ENCODE measurements around the gene CDON. TPM values are rescaled to one million over a fixed set of nuclear protein-coding genes. Genes with fewer than 3 reads are reported as not detected.

The CDON gene
- total and polyA plus RNA-seq, 2 of the 13 experiments (the other 11 are each of a cell fraction or from before 2014, with no cell fraction given): 9.6 to 12.8 TPM

DNA sequence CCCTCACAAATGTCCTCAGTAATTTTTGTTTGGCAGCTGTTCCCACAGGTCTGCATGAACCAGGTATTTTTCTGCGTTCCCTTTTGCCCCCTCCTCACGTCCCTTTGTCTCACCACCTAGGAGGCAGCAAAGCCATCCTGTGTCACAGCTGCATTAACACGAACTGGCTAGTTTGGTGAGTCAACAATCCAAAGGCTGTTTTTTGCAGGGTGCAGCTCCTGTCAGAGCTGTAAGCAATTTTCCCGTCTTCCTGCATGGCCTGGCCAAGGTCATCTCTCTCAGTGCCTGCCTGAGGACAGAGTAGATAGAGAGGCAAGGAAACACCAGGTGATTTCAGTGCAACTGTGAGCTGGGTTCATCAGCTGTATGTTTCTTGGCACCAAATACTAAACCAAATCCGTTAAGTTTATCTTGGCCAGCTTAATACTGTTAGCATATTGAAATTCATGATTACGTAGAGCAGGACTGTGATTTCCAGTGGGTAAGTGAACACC lies 137.4 kb downstream of the CDON start (continued):
- TF ChIP-seq ZNF225 (CRISPR knock-in tag; IDR thresholded peaks at IDR 0.05) (no peak), TCF7 (IDR thresholded peaks at IDR 0.05; ENCODE audit: low read depth) (no peak), ZSCAN22 (CRISPR knock-in tag; IDR thresholded peaks at IDR 0.05) (no peak), TEAD3 (CRISPR knock-in tag; optimal IDR thresholded peaks at IDR 0.05; ENCODE audit: borderline replicate concordance) (peak; percentile 40), MAZ (IDR thresholded peaks at IDR 0.05; ENCODE audit: borderline replicate concordance, low read depth, low read length) (no peak), MAZ (CRISPR knock-in tag; IDR thresholded peaks at IDR 0.05; ENCODE audit: low read depth) (0 out of 2 replicates have a peak, but pooled peaks have one; percentile 52), SUZ12 (IDR thresholded peaks at IDR 0.05; ENCODE audit: low read depth, low read length) (no peak), ZNF598 (CRISPR knock-in tag; IDR thresholded peaks at IDR 0.05; ENCODE audit: borderline replicate concordance) (0 out of 2 replicates have a peak, but pooled peaks have one; percentile 23), ZNF766 (CRISPR knock-in tag; IDR thresholded peaks at IDR 0.05; ENCODE audit: borderline replicate concordance) (no peak), TP53 (CRISPR knock-in tag; conservative IDR thresholded peaks at IDR 0.05) (no peak), NCOA2 (CRISPR knock-in tag; IDR thresholded peaks at IDR 0.05) (peak; percentile 61), ZBTB20 (CRISPR knock-in tag; IDR thresholded peaks at IDR 0.05; ENCODE audit: borderline replicate concordance, low read depth) (peak; percentile 62; the same call in 1 of the 2 replicates), ESRRA (CRISPR knock-in tag; IDR thresholded peaks at IDR 0.05; ENCODE audit: low read depth) (peak; percentile 73; the same call in 1 of the 2 replicates), HDAC1 (CRISPR knock-in tag; IDR thresholded peaks at IDR 0.05) (0 out of 2 replicates have a peak, but pooled peaks have one; percentile 44), ZNF788 (CRISPR knock-in tag; IDR thresholded peaks at IDR 0.05; ENCODE audit: borderline replicate concordance) (peak; percentile 67; the same call in 1 of the 2 replicates), ZMYM3 (CRISPR knock-in tag; IDR thresholded peaks at IDR 0.05) (peak; percentile 47; the same call in 1 of the 2 replicates), SP1 (IDR thresholded peaks at IDR 0.05) (no peak), SP1 (CRISPR knock-in tag; IDR thresholded peaks at IDR 0.05) (no peak), MEIS2 (CRISPR knock-in tag; IDR thresholded peaks at IDR 0.05) (peak; percentile 72), XRCC5 (optimal IDR thresholded peaks at IDR 0.05; ENCODE audit: low read length) (peak; percentile 79), ZNF17 (CRISPR knock-in tag; IDR thresholded peaks at IDR 0.05) (no peak)
- TF ChIP-seq, protein P1, sequence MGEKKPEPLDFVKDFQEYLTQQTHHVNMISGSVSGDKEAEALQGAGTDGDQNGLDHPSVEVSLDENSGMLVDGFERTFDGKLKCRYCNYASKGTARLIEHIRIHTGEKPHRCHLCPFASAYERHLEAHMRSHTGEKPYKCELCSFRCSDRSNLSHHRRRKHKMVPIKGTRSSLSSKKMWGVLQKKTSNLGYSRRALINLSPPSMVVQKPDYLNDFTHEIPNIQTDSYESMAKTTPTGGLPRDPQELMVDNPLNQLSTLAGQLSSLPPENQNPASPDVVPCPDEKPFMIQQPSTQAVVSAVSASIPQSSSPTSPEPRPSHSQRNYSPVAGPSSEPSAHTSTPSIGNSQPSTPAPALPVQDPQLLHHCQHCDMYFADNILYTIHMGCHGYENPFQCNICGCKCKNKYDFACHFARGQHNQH (CRISPR knock-in tag; IDR thresholded peaks at IDR 0.05): 0 out of 2 replicates have a peak, but pooled peaks have one; percentile 35
- TF ChIP-seq, protein P2, sequence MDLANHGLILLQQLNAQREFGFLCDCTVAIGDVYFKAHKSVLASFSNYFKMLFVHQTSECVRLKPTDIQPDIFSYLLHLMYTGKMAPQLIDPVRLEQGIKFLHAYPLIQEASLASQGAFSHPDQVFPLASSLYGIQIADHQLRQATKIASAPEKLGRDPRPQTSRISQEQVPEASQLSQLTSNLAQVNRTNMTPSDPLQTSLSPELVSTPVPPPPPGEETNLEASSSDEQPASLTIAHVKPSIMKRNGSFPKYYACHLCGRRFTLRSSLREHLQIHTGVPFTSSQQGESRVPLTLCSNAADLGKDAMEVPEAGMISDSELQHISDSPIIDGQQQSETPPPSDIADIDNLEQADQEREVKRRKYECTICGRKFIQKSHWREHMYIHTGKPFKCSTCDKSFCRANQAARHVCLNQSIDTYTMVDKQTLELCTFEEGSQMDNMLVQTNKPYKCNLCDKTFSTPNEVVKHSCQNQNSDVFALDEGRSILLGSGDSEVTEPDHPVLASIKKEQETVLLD (CRISPR knock-in tag; IDR thresholded peaks at IDR 0.05; ENCODE audit: low read depth): no peak
- TF ChIP-seq, protein P3, sequence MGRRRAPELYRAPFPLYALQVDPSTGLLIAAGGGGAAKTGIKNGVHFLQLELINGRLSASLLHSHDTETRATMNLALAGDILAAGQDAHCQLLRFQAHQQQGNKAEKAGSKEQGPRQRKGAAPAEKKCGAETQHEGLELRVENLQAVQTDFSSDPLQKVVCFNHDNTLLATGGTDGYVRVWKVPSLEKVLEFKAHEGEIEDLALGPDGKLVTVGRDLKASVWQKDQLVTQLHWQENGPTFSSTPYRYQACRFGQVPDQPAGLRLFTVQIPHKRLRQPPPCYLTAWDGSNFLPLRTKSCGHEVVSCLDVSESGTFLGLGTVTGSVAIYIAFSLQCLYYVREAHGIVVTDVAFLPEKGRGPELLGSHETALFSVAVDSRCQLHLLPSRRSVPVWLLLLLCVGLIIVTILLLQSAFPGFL (CRISPR knock-in tag; IDR thresholded peaks at IDR 0.05): no peak
- TF ChIP-seq, protein P4, sequence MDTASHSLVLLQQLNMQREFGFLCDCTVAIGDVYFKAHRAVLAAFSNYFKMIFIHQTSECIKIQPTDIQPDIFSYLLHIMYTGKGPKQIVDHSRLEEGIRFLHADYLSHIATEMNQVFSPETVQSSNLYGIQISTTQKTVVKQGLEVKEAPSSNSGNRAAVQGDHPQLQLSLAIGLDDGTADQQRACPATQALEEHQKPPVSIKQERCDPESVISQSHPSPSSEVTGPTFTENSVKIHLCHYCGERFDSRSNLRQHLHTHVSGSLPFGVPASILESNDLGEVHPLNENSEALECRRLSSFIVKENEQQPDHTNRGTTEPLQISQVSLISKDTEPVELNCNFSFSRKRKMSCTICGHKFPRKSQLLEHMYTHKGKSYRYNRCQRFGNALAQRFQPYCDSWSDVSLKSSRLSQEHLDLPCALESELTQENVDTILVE (CRISPR knock-in tag; IDR thresholded peaks at IDR 0.05): no peak
- TF ChIP-seq, protein P5, sequence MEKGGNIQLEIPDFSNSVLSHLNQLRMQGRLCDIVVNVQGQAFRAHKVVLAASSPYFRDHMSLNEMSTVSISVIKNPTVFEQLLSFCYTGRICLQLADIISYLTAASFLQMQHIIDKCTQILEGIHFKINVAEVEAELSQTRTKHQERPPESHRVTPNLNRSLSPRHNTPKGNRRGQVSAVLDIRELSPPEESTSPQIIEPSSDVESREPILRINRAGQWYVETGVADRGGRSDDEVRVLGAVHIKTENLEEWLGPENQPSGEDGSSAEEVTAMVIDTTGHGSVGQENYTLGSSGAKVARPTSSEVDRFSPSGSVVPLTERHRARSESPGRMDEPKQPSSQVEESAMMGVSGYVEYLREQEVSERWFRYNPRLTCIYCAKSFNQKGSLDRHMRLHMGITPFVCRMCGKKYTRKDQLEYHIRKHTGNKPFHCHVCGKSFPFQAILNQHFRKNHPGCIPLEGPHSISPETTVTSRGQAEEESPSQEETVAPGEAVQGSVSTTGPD (CRISPR knock-in tag; IDR thresholded peaks at IDR 0.05): no peak

Measured in HepG2 (cell line).